NB4 (cell line): ENCODE measurements around the gene CTDNEP1.

Experiments used
- DNase-seq: peaks from one replicate; pipeline ENCODE4 v3.0.0; 2010; ENCODE audit warnings: low read depth
- H3K4me3 ChIP-seq: one replicate; pipeline ENCODE4 v1.5.1; 2011; ENCODE audit warnings: mild to moderate bottlenecking, low read depth, low read length, moderate library complexity
- MYC ChIP-seq: IDR thresholded peaks from 2 replicates; pipeline ENCODE4 v1.6.1; 2011; ENCODE audit warnings: low read depth, low read length
- POLR2A ChIP-seq: IDR thresholded peaks from 2 replicates; pipeline ENCODE4 v1.6.1; 2011; ENCODE audit warnings: mild to moderate bottlenecking; ENCODE audit not compliant: insufficient read length; ENCODE audit errors: extremely low read depth
- TF ChIP-seq, protein P1 (sequence below): IDR thresholded peaks from 2 replicates; pipeline ENCODE4 v1.6.1; 2011; ENCODE audit warnings: low read depth, low read length
- TF ChIP-seq, protein P2 (sequence below): IDR thresholded peaks from one replicate; pipeline ENCODE4 v1.5.1; 2012; ENCODE audit warnings: low read depth, low read length

Gene CTDNEP1

GRCh38 chr17:7293159-7293558 is 41.6 kb upstream of the CTDNEP1 start:
- DNase-seq, result peak; percentile 75

DNA sequence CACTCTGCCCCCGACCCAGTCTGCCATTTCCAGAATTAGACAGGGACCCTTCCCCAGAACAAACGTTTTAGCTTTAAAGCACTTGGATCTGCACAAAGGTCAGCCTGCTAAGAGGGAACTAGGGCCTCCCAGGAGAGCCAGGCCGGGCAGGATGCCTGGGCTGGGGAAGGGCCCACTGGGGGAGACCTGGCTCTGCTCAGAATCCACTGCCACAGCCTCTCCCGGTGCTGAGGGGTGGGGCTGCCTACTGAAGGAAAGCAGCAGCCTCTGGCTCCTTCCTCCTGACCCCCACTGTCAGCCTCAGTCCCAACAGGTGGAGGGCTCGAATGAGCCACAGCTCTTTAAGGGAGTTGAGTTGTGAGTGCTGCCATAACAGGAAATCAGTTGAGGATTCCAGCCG is 41.2 kb upstream of the CTDNEP1 start:
- no peak for DNase-seq
- H3K4me3 ChIP-seq, result no peak overlapping the region
- TF ChIP-seq MYC (no peak), POLR2A (no peak)
- TF ChIP-seq, protein P1, sequence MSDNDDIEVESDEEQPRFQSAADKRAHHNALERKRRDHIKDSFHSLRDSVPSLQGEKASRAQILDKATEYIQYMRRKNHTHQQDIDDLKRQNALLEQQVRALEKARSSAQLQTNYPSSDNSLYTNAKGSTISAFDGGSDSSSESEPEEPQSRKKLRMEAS, result no peak
- TF ChIP-seq, protein P2, sequence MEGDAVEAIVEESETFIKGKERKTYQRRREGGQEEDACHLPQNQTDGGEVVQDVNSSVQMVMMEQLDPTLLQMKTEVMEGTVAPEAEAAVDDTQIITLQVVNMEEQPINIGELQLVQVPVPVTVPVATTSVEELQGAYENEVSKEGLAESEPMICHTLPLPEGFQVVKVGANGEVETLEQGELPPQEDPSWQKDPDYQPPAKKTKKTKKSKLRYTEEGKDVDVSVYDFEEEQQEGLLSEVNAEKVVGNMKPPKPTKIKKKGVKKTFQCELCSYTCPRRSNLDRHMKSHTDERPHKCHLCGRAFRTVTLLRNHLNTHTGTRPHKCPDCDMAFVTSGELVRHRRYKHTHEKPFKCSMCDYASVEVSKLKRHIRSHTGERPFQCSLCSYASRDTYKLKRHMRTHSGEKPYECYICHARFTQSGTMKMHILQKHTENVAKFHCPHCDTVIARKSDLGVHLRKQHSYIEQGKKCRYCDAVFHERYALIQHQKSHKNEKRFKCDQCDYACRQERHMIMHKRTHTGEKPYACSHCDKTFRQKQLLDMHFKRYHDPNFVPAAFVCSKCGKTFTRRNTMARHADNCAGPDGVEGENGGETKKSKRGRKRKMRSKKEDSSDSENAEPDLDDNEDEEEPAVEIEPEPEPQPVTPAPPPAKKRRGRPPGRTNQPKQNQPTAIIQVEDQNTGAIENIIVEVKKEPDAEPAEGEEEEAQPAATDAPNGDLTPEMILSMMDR, result no peak

More at GRCh38 chr17:7293159-7293558, 41.6 kb upstream of the CTDNEP1 start:
- TF ChIP-seq POLR2A (no peak), MYC (peak; percentile 86)
- TF ChIP-seq, protein P1, result peak; percentile 85
- no peak overlapping the region for H3K4me3 ChIP-seq

- TF ChIP-seq, protein P2, result no peak
- no peak for TF ChIP-seq POLR2A
- TF ChIP-seq, protein P1, result no peak
- TF ChIP-seq MYC, result no peak
Measured at GRCh38 chr17:7292194-7292593, 40.7 kb upstream of the CTDNEP1 start.

GRCh38 chr17:7290685-7291084 is 39.2 kb upstream of the CTDNEP1 start:
- no peak for TF ChIP-seq MYC
- TF ChIP-seq POLR2A, result no peak
- TF ChIP-seq, protein P1, result no peak
- TF ChIP-seq, protein P2, result no peak
- no peak overlapping the region for H3K4me3 ChIP-seq
- DNase-seq, result no peak

More at GRCh38 chr17:7292194-7292593, 40.7 kb upstream of the CTDNEP1 start:
- DNase-seq, result no peak
- no peak overlapping the region for H3K4me3 ChIP-seq

GRCh38 chr17:7290166-7290565 is 38.6 kb upstream of the CTDNEP1 start:
- DNase-seq, result no peak
- TF ChIP-seq, protein P1, result no peak
- TF ChIP-seq MYC (no peak), POLR2A (no peak)
- TF ChIP-seq, protein P2, result no peak
- no peak overlapping the region for H3K4me3 ChIP-seq

- DNase-seq, result no peak
- TF ChIP-seq MYC (no peak), POLR2A (no peak)
- TF ChIP-seq, protein P2, result no peak
- TF ChIP-seq, protein P1, result no peak
- no peak overlapping the region for H3K4me3 ChIP-seq
Measured at GRCh38 chr17:7289256-7290032, 37.9 kb upstream of the CTDNEP1 start.
